Astrocyte (in vitro differentiated cells and primary cell): ENCODE results near the gene ZNF488.

Experiments used
- CTCF ChIP-seq: IDR thresholded peaks from 2 replicates; pipeline ENCODE4 v1.5.1; 2011; ENCODE audit warnings: low read depth, mild to moderate bottlenecking, inconsistent platforms, low read length, moderate library complexity; ENCODE audit not compliant: insufficient read depth
- EZH2 ChIP-seq: IDR thresholded peaks from 2 replicates; pipeline ENCODE4 v1.6.1; 2012; ENCODE audit warnings: mild to moderate bottlenecking, low read length, inconsistent platforms; ENCODE audit not compliant: insufficient read depth

DNA sequence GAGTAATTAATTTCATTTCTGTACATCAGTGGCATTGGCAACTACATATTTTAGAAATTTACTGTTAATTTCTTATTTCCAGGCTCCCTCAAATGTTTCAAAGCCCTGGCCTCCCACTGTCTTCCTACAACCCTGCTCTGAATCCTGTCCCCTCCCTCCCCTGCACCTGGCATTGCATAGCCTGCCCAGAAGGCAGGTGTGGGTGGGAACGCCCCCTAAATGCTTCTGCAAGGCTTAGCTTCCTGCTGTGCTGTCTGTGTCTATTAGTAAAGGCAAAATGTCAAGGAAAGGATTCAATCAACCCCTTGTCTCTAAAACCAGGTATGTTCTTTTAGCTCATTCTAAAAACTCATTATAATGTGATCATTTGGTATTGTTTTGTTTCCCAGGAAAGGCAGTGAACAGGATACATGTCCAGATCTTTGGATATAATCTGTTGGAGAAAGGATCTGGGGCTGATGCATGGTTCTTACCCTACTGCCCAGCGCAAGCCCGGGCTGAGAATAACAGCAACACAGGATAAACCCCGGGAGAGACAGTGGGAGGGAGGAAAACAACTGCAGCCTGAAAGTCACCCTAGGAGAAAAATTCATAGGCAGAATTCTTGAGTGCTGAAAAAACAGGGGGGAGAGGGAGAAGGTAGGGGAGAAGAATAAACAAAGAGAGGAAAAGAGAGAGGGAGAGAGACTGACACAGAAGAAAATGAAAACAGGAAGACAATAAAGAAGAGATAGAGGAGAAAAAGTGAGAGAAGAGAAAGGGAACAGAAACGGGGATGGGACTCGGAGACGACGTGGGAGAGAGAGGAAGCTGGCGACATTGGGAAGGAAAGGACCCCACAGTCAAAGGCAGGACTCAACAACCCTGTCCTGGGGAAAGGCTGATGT lies 589 bp downstream of the ZNF488 start:
- TF ChIP-seq CTCF: no peak
- no peak for TF ChIP-seq EZH2
